Endothelial cell of umbilical vein (primary cell): ENCODE measurements around the gene SLCO3A1. TPM values are rescaled to one million over a fixed set of nuclear protein-coding genes. Genes with fewer than 3 reads are reported as not detected.

Experiments used
- BruUV-seq: library from RNA; stranded (reverse); fragments of 400-500 nt; replicated peaks from 2 replicates; lab custom pipeline; 2021; lab: Mats Ljungman, UMichigan
- CTCF ChIA-PET: fragments of 300-600, 350-600 bp; sonication (Branson Sonifier 250); formaldehyde crosslinking; loops from one replicate; lab custom pipeline; 2021; ENCODE audit warnings: antibody characterized with exemption, inconsistent platforms; lab: Charles Lee
- POLR2A ChIA-PET: fragments of 300-600, 350-600 bp; sonication (Branson Sonifier 250); formaldehyde crosslinking; loops from one replicate; lab custom pipeline; 2021; ENCODE audit warnings: antibody characterized with exemption, inconsistent platforms; lab: Charles Lee
- DNase-seq: peaks from one replicate; pipeline ENCODE4 v3.0.0-alpha.2; 2011; ENCODE audit warnings: low read depth, low spot score
- FAIRE-seq: peaks from 2 replicates; lab custom pipeline; 2011; peaks lifted over from hg19 to GRCh38; lab: Jason Lieb, UNC
- H2AFZ ChIP-seq: 2 replicates; pipeline ENCODE4 v1.6.0; 2012; ENCODE audit warnings: low read depth, low read length, control low read depth, inconsistent platforms
- H3K27ac ChIP-seq: 2 replicates; pipeline ENCODE4 v1.5.1; 2011; ENCODE audit warnings: low read depth, mild to moderate bottlenecking, control low read depth, low read length, moderate library complexity; ENCODE audit not compliant: insufficient read depth
- H3K27me3 ChIP-seq, 2 experiments: 2 replicates each; pipeline versions ENCODE4 v1.6.0 to v1.6.1; 2011; ENCODE audit warnings: low read length in 2 of 2, mixed read lengths in 1 of 2; ENCODE audit not compliant: control insufficient read depth in 2 of 2, insufficient read depth in 2 of 2
- H3K36me3 ChIP-seq, 2 experiments: 2 replicates in 1 of 2; 3 replicates in 1 of 2; pipeline ENCODE4 v1.5.1; 2011; ENCODE audit warnings: low read length in 2 of 2, mild to moderate bottlenecking in 1 of 2, moderate library complexity in 1 of 2; ENCODE audit not compliant: control insufficient read depth in 2 of 2, insufficient read depth in 2 of 2; ENCODE audit errors: extremely low read depth in 1 of 2
- H3K4me1 ChIP-seq: 3 replicates; pipeline ENCODE4 v1.5.1; 2011; ENCODE audit warnings: mild to moderate bottlenecking, low read length; ENCODE audit not compliant: control insufficient read depth, insufficient read depth; ENCODE audit errors: extremely low read depth
- H3K4me2 ChIP-seq: 2 replicates; pipeline ENCODE4 v1.6.1; 2011; ENCODE audit warnings: low read length, control low read depth, mixed read lengths; ENCODE audit not compliant: insufficient read depth
- H3K4me3 ChIP-seq, 3 experiments: fragments of 200-600 bp in 1 of 3; sonication (generic), shearing (Covaris generic) in 1 of 3; replicated peaks in 1 of 3; 2 replicates each; pipeline ENCODE4 v1.5.1; 2011 to 2016; ENCODE audit warnings: control low read depth in 3 of 3, low read length in 3 of 3, mild to moderate bottlenecking in 2 of 3, inconsistent platforms in 1 of 3, low read depth in 1 of 3, moderate library complexity in 1 of 3; ENCODE audit not compliant: insufficient read depth in 1 of 3
- H3K79me2 ChIP-seq: 2 replicates; pipeline ENCODE4 v1.6.0; 2012; ENCODE audit warnings: low read length, inconsistent platforms; ENCODE audit not compliant: control insufficient read depth, insufficient read depth
- H3K9ac ChIP-seq: replicated peaks from 2 replicates; pipeline ENCODE3; 2011; ENCODE audit warnings: low read length, control low read depth; ENCODE audit not compliant: insufficient read depth; ENCODE audit errors: extremely low read depth
- H3K9me1 ChIP-seq: replicated peaks from 3 replicates; pipeline ENCODE4 v1.6.0; 2011; ENCODE audit warnings: mild to moderate bottlenecking, low read length; ENCODE audit not compliant: control insufficient read depth, insufficient read depth; ENCODE audit errors: extremely low read depth
- H3K9me3 ChIP-seq: replicated peaks from 2 replicates; pipeline ENCODE4 v1.5.1; 2012; ENCODE audit warnings: low read length, inconsistent platforms; ENCODE audit not compliant: control insufficient read depth, insufficient read depth
- H4K20me1 ChIP-seq: replicated peaks from 2 replicates; pipeline ENCODE3; 2011; ENCODE audit warnings: mild to moderate bottlenecking, low read length; ENCODE audit not compliant: control insufficient read depth, insufficient read depth; ENCODE audit errors: extremely low read depth
- EZH2 ChIP-seq: IDR thresholded peaks from 2 replicates; pipeline ENCODE4 v1.6.1; 2012; ENCODE audit warnings: borderline replicate concordance, low read depth, mild to moderate bottlenecking, moderate library complexity, low read length, inconsistent platforms; ENCODE audit not compliant: severe bottlenecking
- FOS ChIP-seq: IDR thresholded peaks from 2 replicates; pipeline ENCODE4 v1.6.1; 2011; ENCODE audit warnings: mild to moderate bottlenecking, low read length, moderate library complexity, borderline replicate concordance; ENCODE audit not compliant: insufficient read depth
- GATA2 ChIP-seq: IDR thresholded peaks from 2 replicates; pipeline ENCODE4 v1.7.0; 2011; ENCODE audit warnings: low read depth, mild to moderate bottlenecking, moderate library complexity, mixed read lengths, low read length; ENCODE audit not compliant: insufficient read length, insufficient read depth
- JUN ChIP-seq: IDR thresholded peaks from 2 replicates; pipeline ENCODE4 v1.6.1; 2011; ENCODE audit warnings: borderline replicate concordance, low read depth; ENCODE audit not compliant: insufficient read length, insufficient read depth
- MYC ChIP-seq: IDR thresholded peaks from one replicate; pipeline ENCODE4 v1.6.1; 2011; ENCODE audit warnings: mild to moderate bottlenecking, low read depth, low read length
- POLR2A ChIP-seq: IDR thresholded peaks from 2 replicates; pipeline ENCODE4 v1.6.1; 2012; ENCODE audit warnings: low read depth, mild to moderate bottlenecking, control low read depth, low read length
- POLR2AphosphoS5 ChIP-seq: IDR thresholded peaks from 2 replicates; pipeline ENCODE4 v1.6.1; 2012; ENCODE audit warnings: low read depth, mild to moderate bottlenecking, control low read depth, low read length, moderate library complexity; ENCODE audit not compliant: insufficient read depth
- dilution Hi-C: fragments of 300-500 bp; cut with MboI; formaldehyde crosslinking; loops from one replicate; pipeline ENCODE4 v1.15.0; 2019; ENCODE audit warnings: low sequenced_read_pairs; ENCODE audit not compliant: extremely low pct_ligation_motif_present
- intact Hi-C: fragments of 100-400 bp; cut with micrococcal nuclease; formaldehyde crosslinking; loops from one replicate; pipeline ENCODE4 v1.10.0; 2022
- polyA plus RNA-seq, 4 experiments: library from polyadenylated mRNA; depleted of rRNA in 3 of 4; stranded (reverse) in 3 of 4; unstranded in 1 of 4; fragments of >200 nt; gene quantifications; 2 replicates each; pipeline versions ENCODE4 v1.2.1 to v1.2.3, GENCODE V29; 2011 to 2012; ENCODE audit warnings: missing spikeins in 1 of 4
- total RNA-seq: library from RNA; stranded (reverse); gene quantifications from 2 replicates; pipeline ENCODE4 v1.2.3, GENCODE V29; 2021
- TF ChIP-seq, protein P1 (sequence below): IDR thresholded peaks from 2 replicates; pipeline ENCODE4 v1.6.1; 2011; ENCODE audit not compliant: insufficient read depth, insufficient read length
- TF ChIP-seq, protein P2 (sequence below), 2 donors: IDR thresholded peaks; 1 replicate in 1 of 2; 2 replicates in 1 of 2; pipeline ENCODE4 v1.5.1; 2011; ENCODE audit warnings: low read length in 2 of 2, mild to moderate bottlenecking in 2 of 2, moderate library complexity in 2 of 2, control low read depth in 1 of 2, inconsistent platforms in 1 of 2, low read depth in 1 of 2; ENCODE audit not compliant: insufficient read depth in 1 of 2; ENCODE audit errors: extremely low read depth in 1 of 2

Gene SLCO3A1
- total and polyA plus RNA-seq, 2 donors (not counting 3 experiments of a cell fraction or from before 2014, with no cell fraction given) = 0.88 to 0.92 TPM

DNA sequence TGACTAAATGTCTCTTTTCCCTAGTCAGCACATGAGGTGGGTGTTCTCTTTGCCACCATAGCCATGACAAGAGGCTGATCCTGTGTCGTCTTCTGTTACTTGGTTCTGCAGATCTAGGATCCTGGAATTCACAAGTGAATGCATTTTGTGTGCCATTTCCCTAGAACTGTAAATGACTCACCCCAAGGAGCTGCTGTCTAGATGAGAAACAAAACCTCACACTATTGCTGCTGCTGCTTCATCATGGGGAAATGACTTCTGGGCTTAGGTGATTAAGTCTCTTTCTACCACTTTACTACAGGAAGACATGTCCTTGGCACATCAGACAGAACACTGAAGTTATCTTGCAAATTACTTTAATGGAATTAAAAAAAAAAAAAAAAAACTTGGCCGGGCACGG, 54.9 kb downstream of the SLCO3A1 start:
- H3K4me2 ChIP-seq = no peak overlapping the region

DNA sequence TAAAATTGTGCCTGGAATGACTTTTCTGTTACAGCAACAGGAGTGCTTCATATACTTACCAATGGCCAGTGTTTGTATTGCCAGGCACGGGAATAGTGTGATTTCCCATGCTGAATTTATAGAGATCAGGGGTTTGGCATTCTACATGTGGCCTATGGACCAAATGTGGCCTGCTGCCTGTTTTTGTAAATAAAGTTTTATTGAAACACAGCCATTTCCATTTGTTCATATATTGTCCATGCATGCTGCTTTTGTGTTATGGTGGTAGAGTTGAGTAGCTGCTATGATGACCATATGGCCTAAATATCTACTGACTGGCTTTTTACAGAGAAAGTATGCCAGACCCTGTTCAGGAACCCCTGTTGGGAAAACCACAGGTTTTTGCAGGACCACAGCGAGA, 55.6 kb downstream of the SLCO3A1 start:
- Histone ChIP-seq H3K9me3 (no peaks in the 10 kb centered on the region), H2AFZ (no peak overlapping the region), H3K4me2 (no peak overlapping the region), H3K79me2 (no peaks in the 10 kb centered on the region), H3K9ac (no peak overlapping the region), H4K20me1 (no peaks in the 10 kb centered on the region), H3K36me3 (no peaks in the 10 kb centered on the region), H3K4me3 (no peak overlapping the region), H3K27me3 (no peaks in the 10 kb centered on the region), H3K4me1 (no peaks in the 10 kb centered on the region), H3K9me1 (no peaks in the 10 kb centered on the region), H3K27ac (no peak overlapping the region)
- no peak for TF ChIP-seq POLR2AphosphoS5
- no peak for TF ChIP-seq FOS
- no peak for TF ChIP-seq GATA2
- no peak for TF ChIP-seq POLR2A
- no peak for TF ChIP-seq JUN
- TF ChIP-seq, protein P1, sequence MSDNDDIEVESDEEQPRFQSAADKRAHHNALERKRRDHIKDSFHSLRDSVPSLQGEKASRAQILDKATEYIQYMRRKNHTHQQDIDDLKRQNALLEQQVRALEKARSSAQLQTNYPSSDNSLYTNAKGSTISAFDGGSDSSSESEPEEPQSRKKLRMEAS = no peak
- TF ChIP-seq, protein P2, sequence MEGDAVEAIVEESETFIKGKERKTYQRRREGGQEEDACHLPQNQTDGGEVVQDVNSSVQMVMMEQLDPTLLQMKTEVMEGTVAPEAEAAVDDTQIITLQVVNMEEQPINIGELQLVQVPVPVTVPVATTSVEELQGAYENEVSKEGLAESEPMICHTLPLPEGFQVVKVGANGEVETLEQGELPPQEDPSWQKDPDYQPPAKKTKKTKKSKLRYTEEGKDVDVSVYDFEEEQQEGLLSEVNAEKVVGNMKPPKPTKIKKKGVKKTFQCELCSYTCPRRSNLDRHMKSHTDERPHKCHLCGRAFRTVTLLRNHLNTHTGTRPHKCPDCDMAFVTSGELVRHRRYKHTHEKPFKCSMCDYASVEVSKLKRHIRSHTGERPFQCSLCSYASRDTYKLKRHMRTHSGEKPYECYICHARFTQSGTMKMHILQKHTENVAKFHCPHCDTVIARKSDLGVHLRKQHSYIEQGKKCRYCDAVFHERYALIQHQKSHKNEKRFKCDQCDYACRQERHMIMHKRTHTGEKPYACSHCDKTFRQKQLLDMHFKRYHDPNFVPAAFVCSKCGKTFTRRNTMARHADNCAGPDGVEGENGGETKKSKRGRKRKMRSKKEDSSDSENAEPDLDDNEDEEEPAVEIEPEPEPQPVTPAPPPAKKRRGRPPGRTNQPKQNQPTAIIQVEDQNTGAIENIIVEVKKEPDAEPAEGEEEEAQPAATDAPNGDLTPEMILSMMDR (IDR thresholded peaks at IDR 0.05; ENCODE audit: extremely low read depth in 1 of 2, insufficient read depth in 1 of 2, low read depth in 1 of 2, low read length in 2 of 2) = no peak
- TF ChIP-seq MYC = no peak
- TF ChIP-seq EZH2 = no peak
- FAIRE-seq (no peak), DNase-seq (no peak)
- dilution Hi-C loops (no loop called here), intact Hi-C loops (no loop called here)
- ChIA-PET POLR2A (no interaction called here), CTCF (no interaction called here)
- BruUV-seq = no TSS peak

More for the DNA sequence above, 54.9 kb downstream of the SLCO3A1 start:
- no peaks in the 10 kb centered on the region for H3K36me3 ChIP-seq
- H4K20me1 ChIP-seq = no peaks in the 10 kb centered on the region
- no peaks in the 10 kb centered on the region for H3K4me1 ChIP-seq
- H3K27me3 ChIP-seq = no peaks in the 10 kb centered on the region
- dilution Hi-C loops (no loop called here), intact Hi-C loops (no loop called here)
- no peaks in the 10 kb centered on the region for H3K79me2 ChIP-seq
- H3K27ac ChIP-seq = no peak overlapping the region
- TF ChIP-seq JUN = no peak
- CTCF ChIA-PET = no interaction called here
- no peak for DNase-seq
- no peak for FAIRE-seq
- no peak overlapping the region for H3K4me3 ChIP-seq
- H2AFZ ChIP-seq = no peak overlapping the region
- no TSS peak for BruUV-seq
- POLR2A ChIA-PET = no interaction called here
- H3K9me1 ChIP-seq = no peaks in the 10 kb centered on the region
- no peak overlapping the region for H3K9ac ChIP-seq
- H3K9me3 ChIP-seq = no peaks in the 10 kb centered on the region
